ENCODE measurements around the gene SPP1.

SPP1 gene

GRCh38 chr4:87970121-87970520, 5.4 kb upstream of the SPP1 start:
- TF ChIP-seq CTCF (IDR thresholded peaks at IDR 0.05; ENCODE audit: low read depth, low read length), result no peak
- DNase-seq (ENCODE audit: extremely low read depth, low read depth), result no peak

- no peak for TF ChIP-seq CTCF (IDR thresholded peaks at IDR 0.05; ENCODE audit: low read depth, low read length)
- no peak for DNase-seq (ENCODE audit: extremely low read depth, low read depth)
These were observed 3.6 kb upstream of the SPP1 start for GRCh38 chr4:87971866-87972265.

GRCh38 chr4:87973283-87974169, 2.0 kb upstream of the SPP1 start:
- peak; percentile 10 for DNase-seq (ENCODE audit: extremely low read depth, low read depth)
- TF ChIP-seq CTCF (IDR thresholded peaks at IDR 0.05; ENCODE audit: low read depth, low read length), result peak; percentile 84

- DNase-seq (ENCODE audit: extremely low read depth, low read depth), result no peak
- no peak for TF ChIP-seq CTCF (IDR thresholded peaks at IDR 0.05; ENCODE audit: low read depth, low read length)
These were observed 555 bp upstream of the SPP1 start for GRCh38 chr4:87974856-87975462.

- TF ChIP-seq CTCF (IDR thresholded peaks at IDR 0.05; ENCODE audit: low read depth, low read length), result no peak
- no peak for DNase-seq (ENCODE audit: extremely low read depth, low read depth)
These were observed 2.2 kb downstream of the SPP1 start for GRCh38 chr4:87977521-87978278.

- no peak for TF ChIP-seq CTCF (IDR thresholded peaks at IDR 0.05; ENCODE audit: low read depth, low read length)
- DNase-seq (ENCODE audit: extremely low read depth, low read depth), result no peak
These were observed 3.2 kb downstream of the SPP1 start for GRCh38 chr4:87978681-87979080.

GRCh38 chr4:87979810-87980209, 4.3 kb downstream of the SPP1 start:
- no peak for DNase-seq (ENCODE audit: extremely low read depth, low read depth)
- no peak for TF ChIP-seq CTCF (IDR thresholded peaks at IDR 0.05; ENCODE audit: low read depth, low read length)

Measured in AG09319 (cell line).